Frontal cortex (tissue), 4 donors: ENCODE data around the gene MACIR. TPM values are rescaled to one million over a fixed set of nuclear protein-coding genes. Genes with fewer than 3 reads are reported as not detected.
A peak's percentile ranks its signal among the peaks of the same experiment; 100 is the strongest.

Experiments
- DNase-seq, 2 donors: peaks; one replicate each; pipeline ENCODE4 v3.0.0; 2012; ENCODE audit warnings: low spot score in 2 of 2
- FAIRE-seq: peaks from 2 replicates; lab custom pipeline; 2012; peaks lifted over from hg19 to GRCh38; lab: Jason Lieb, UNC
- total RNA-seq: library from RNA; depleted of rRNA; stranded (reverse); fragments of >200 nt; gene quantifications from one replicate; pipeline ENCODE4 v1.2.3, GENCODE V29; 2014
- donor health status: control.
- donor health status: control.
- donor health status: control.

Gene MACIR
- total RNA-seq, 1 donor from 2014 or later: 58.7 TPM

- no peak for DNase-seq
- FAIRE-seq: no peak
These were observed 14.9 kb upstream of the MACIR start for GRCh38 chr5:103243665-103244064.

GRCh38 chr5:103244398-103244797 is 14.2 kb upstream of the MACIR start:
- no peak for FAIRE-seq

GRCh38 chr5:103245761-103246160 is 12.8 kb upstream of the MACIR start:
- DNase-seq: no peak
- FAIRE-seq: no peak

More at GRCh38 chr5:103244398-103244797, 14.2 kb upstream of the MACIR start:
- no peak for DNase-seq

- no peak for FAIRE-seq
- DNase-seq: no peak
These were observed 11.4 kb upstream of the MACIR start for GRCh38 chr5:103247118-103247517.

- DNase-seq (no peak), FAIRE-seq (no peak)
These were observed 9.5 kb upstream of the MACIR start for GRCh38 chr5:103249068-103249467.

GRCh38 chr5:103254921-103255320 is 3.6 kb upstream of the MACIR start:
- FAIRE-seq (no peak), DNase-seq (no peak)

- no peak for FAIRE-seq
These were observed 2.9 kb upstream of the MACIR start for GRCh38 chr5:103255691-103256090.

GRCh38 chr5:103256178-103256577 is 2.4 kb upstream of the MACIR start:
- DNase-seq (no peak), FAIRE-seq (no peak)

More at GRCh38 chr5:103255691-103256090, 2.9 kb upstream of the MACIR start:
- DNase-seq: no peak

- no peak for FAIRE-seq
- peak; percentile 58 to 68 for DNase-seq
These were observed 568 bp downstream of the MACIR start for GRCh38 chr5:103258957-103259704.

GRCh38 chr5:103259705-103260355 is 1.3 kb downstream of the MACIR start:
- FAIRE-seq: no peak
- no peak for DNase-seq

GRCh38 chr5:103260951-103261350 is 2.4 kb downstream of the MACIR start:
- FAIRE-seq (no peak), DNase-seq (no peak)

GRCh38 chr5:103262422-103262871 is 3.9 kb downstream of the MACIR start:
- FAIRE-seq (no peak), DNase-seq (no peak)

GRCh38 chr5:103263054-103263453 is 4.5 kb downstream of the MACIR start:
- no peak for DNase-seq
- no peak for FAIRE-seq

GRCh38 chr5:103264508-103264907 is 5.9 kb downstream of the MACIR start:
- FAIRE-seq: no peak

GRCh38 chr5:103270581-103270980 is 12.0 kb downstream of the MACIR start:
- FAIRE-seq (no peak), DNase-seq (no peak)

More at GRCh38 chr5:103264508-103264907, 5.9 kb downstream of the MACIR start:
- no peak for DNase-seq

- FAIRE-seq: no peak
- no peak for DNase-seq
These were observed 13.2 kb downstream of the MACIR start for GRCh38 chr5:103271570-103272289.

GRCh38 chr5:103272377-103272776 is 13.8 kb downstream of the MACIR start:
- no peak for FAIRE-seq
- no peak for DNase-seq

- no peak for FAIRE-seq
- no peak for DNase-seq
These were observed 15.4 kb downstream of the MACIR start for GRCh38 chr5:103273952-103274351.

GRCh38 chr5:103275851-103276250 is 17.3 kb downstream of the MACIR start:
- no peak for DNase-seq
- FAIRE-seq: no peak

- no peak for FAIRE-seq
- DNase-seq: no peak
These were observed 22.4 kb downstream of the MACIR start for GRCh38 chr5:103280967-103281366.

GRCh38 chr5:103283120-103283519 is 24.6 kb downstream of the MACIR start:
- no peak for DNase-seq
- FAIRE-seq: no peak
